HG02623 (cell line): Measurements from ENCODE around the gene SMPD4.
"Not testable (repeated sequence)": the region's sequence is repeated elsewhere in the genome, so short reads cannot be mapped to it uniquely, and the experiment has no call there.

Experiments used
- ATAC-seq: cut with Tn5 transposase; IDR thresholded peaks from one replicate; pipeline ENCODE4 v1.9.1; 2021; ENCODE audit warnings: moderate library complexity; ENCODE audit not compliant: unreplicated experiment

The SMPD4 gene

DNA sequence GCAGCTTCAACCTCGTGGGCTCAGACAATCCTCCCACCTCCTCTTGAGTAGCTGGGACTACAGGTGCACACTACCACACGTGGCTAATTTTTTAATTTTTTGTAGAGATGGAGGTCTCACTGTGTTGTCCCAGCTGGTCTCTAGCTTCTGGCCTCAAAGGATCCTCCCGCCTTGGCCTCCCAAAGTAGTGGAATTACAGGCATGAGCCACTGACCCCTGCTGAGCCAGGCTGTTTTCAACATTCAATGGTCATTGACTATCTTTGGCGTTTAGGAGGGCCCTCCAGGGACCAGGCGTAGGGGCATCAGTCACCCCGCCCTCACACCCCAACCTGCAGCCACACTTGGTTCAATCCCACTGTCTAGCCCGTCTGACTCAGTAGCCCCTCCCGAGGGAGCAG, 5.9 kb upstream of the SMPD4 start:
- no peak for ATAC-seq

DNA sequence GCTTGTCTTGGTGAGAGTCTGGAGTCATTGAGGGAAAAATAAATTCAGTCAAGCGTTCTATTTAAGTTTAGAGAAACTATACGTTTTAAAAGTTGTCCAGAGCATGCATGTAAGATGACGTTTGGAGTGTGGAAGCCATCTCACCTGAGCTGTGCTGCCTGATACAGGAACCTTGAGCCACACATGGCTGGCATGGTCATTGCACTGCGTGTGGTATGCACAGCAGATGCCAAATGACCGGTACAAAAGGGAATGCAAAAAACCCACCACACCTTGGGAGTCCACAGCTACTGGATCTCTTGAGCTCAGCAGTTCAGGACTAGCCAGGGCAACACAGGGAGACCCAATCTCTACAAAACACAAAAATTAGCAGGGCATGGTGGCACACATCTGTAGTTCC, 5.0 kb upstream of the SMPD4 start:
- ATAC-seq, result no peak

DNA sequence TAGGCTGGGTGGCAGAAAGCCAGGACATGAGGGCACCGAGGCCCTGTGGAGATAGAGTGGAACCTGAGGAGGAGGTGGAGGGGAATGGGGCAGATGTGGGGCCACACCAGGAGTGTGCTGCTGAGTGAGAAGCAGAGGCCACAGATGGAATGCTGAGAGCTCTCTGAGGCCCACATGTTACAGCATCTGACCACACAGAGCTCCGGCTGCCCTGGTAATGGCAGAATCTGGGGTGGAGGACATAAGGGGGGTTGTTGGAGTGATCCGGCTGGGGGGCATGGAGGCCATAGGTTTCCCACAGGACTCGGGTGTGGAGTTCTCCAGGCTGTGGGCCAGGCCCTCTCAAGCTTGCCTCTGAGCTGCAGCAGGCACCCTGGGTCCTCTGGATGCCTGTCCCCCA, 4.5 kb upstream of the SMPD4 start:
- no peak for ATAC-seq

DNA sequence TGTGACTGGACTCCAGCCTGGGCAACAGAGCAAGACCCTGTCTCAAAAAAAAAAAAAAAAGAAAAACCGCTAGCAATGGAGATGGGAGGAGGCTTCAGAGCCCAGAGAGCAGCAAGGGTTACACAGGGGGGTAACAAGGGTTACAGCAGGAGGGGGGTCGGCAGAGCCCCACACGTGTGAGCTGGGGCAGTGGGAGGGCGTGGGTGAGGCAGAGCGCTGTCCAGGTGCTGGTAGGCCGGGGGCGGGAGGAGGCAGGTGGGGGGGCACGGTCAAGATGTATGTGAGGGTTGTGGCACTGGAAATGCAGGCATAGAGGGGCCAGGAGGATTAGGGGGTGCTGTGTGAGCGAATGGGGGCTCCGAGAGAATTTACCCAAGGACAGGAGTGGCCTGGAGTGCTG, 4.0 kb upstream of the SMPD4 start:
- no peak for ATAC-seq

DNA sequence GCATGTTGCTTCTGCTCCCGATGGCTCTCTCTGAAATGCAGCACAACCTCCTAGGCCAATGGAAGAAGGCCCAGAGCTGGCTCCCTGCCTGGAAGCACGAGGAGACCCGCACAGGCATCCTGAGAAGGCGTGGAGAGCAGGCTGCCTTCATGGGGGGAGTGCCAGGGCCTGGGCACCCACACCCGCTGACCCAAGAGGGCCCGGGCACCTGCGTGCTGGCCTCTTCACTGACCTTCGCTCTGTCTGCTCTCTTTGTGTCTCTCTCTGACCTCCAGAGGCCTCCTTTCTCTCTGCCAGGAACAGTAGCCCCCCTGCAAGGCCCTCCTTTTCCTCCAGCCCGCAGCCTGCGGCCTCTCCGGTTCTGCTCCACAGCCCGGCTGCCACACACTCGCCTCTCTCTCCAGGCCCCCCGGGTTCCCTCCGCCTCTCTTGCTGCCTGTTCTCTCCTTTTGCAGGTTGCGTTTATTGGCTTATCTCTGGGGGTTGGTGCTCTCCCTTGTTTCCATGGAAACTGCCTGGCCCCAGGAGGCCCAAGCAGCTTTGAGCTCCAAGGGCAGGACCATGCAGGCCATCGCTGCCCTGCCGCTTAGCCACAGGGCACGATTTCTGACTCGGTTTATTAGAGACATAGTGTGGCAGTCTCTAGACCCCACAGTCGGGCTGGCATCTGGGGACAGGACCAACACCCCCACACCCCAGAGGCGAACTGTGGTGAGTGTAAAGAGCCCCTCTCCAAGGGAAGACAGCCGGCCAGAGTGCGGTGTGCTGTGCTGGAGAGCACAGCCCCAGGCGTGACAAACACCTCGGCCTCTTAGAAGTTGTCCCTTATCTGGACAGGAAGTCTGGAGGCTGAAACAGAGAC, 2.3 kb upstream of the SMPD4 start:
- ATAC-seq, result no peak

DNA sequence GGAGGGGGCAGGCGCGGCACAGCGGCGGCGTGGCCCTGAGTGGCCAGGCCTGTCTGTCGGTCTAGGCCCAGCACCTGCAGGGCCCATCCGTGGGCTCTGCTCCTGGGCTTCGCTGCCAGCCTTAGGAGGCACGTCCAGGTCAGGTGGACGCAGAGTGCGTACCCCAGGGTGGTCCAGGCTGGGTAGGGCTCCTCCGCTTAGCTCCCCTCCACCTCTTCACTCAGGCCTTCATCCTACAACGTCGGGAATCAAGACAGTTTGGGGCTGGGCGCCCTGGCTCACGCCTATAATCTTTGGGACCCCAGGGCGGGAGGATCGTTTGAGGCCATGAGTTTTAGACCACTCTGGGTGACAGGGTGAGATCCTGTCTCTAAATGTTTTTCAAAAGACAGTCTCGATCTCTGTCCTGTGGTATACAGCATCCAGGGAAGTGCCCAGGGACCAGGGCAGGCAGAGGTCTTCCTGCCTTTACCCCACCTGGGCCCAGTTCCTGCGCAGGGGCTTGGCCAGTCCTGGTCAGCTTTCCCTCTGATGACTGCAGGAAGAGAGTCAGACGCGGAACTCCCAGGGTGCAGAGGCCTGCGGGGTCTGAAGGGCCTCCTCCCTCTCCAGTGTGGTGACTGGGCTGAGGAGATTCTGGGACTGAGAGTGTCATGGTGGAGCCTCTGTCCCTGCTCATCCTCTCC, 1.6 kb upstream of the SMPD4 start:
- not testable (repeated sequence) for ATAC-seq

DNA sequence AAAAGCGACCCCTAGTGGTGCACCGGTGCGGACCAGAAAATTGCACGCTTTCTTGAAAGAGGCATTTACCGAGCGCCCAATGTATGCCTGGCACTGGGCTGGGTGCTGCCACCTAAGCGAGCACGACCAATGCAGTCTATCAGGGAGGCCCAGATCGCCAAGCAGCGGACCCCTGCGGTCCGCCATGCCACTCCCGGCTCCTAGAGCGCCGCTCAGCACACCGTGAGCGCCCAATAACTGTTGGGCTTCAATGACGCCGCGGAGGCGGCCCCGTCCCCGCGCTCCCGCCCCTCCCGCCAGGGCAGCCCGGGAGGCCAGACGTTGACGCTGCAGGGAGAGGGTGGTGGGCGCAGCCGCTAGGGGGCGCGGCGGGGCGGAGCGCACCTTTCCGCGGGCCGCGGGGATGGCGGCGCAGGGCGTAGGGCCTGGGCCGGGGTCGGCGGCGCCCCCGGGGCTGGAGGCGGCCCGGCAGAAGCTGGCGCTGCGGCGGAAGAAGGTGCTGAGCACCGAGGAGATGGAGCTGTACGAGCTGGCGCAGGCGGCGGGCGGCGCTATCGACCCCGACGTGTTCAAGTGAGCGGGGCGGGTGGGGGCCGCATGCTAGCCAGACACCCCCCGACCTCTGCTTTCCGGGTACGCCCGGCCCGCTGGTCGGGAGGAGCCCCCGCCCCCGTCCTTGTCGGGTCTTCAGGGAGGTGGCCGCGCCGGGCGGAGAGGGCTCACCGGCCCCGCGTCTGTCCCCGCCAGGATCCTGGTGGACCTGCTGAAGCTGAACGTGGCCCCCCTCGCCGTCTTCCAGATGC, 679 bp upstream of the SMPD4 start, which contains the start of gene MZT2B:
TSS of gene MZT2B (plus strand) at position 383 of the 803 bp plus-strand sequence. CDS start at position 404, 21 bp downstream.
- peak; percentile 78 for ATAC-seq

DNA sequence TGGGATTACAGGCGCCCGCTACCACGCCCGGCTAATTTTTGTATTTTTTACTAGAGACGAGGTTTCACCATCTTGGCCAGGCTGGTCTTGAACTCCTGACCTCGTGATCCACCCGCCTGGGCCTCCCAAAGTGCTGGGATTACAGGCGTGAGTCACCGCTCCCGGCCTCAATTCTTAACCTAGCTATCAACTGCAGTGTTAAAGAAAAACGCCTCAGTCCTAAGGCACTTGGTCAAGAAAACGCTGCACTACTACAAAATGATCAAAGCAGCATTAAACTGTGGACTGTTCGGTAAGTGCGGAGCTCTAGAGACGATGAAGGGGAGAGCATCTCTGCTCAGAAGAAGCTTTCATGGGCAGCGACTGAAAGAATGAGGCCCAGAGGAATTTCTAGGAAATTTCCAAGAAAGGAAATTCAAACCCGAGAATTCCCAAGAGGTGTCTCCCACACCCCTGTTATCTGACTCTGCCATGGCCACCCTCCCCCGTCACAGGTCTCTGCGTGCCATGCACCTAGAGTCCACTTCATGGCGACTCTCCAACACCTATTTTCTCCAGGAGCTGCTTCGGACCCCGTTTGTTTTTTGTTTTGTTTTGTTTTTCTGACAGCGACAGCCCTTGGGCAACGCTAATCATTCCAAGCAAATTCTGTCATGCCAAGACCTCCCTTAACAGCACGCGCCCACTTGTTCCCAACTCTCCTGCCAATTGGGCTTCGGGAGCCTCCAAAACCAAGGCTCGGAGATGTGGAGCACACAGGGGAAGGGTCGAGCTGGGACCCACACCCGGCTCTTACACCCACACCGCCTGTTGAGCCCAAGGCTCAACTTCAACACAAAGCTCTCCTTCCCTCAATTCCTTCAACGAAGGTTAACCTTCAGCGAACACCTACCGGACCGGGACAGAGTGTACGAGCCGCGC, 738 bp downstream of the SMPD4 start:
- not testable (repeated sequence) for ATAC-seq

DNA sequence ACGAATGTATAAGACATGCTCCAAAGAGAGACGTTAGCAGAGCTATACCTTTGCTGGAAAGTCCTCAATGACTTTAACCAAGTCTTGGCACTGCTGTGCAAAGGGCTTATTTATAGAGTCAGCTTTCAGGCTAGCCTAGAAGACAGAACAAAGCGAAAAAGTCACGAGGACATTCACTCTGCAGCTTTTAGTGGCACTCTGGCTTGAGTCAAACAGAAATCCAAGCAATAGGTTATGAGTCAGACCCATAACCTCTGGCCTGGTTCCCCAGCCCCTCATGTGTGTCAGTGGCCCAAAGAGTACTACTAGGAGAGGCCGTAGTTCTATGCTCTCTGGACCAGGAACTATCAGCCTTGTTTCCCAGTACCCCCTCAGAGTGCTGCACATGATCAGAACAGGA, 6.5 kb downstream of the SMPD4 start:
- peak; percentile 77 for ATAC-seq

DNA sequence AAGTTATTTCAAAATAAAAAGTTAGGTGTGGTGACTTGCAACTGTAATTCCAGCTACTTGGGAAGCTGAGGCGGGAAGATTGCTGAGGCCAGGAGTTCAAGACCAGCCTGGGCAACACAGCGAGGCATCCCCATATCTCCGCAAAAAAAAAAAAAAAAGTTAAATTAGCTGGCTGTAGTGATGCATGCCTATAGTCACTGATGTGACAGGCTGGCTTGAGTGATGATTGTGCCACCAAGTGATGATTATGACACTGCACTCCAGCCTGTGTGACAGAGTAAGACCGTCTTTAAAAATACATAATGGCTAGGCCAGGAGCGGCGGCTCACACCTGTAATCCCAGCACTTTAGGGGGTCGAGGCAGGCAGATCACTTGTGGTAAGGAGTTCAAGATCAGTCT, 11.5 kb downstream of the SMPD4 start:
- ATAC-seq, result no peak

DNA sequence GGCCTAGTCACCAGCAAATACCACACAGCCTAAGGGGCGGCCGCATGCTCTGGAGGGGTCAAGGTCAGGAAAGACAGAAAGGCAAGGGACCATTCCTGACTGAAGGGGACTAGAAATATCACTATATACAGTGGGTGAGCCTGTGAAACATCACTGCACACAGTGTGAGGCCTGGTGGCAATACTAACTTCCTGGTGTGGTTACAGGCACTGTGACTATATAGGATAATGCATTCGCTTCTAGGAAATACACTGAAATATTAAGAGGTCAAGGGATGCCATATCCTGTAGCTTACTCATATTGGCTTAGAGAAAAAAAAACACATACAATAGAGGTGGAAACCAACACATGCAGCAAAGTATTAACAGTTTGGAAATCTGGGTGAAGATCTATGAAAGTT, 12.2 kb downstream of the SMPD4 start:
- ATAC-seq, result not testable (repeated sequence)

DNA sequence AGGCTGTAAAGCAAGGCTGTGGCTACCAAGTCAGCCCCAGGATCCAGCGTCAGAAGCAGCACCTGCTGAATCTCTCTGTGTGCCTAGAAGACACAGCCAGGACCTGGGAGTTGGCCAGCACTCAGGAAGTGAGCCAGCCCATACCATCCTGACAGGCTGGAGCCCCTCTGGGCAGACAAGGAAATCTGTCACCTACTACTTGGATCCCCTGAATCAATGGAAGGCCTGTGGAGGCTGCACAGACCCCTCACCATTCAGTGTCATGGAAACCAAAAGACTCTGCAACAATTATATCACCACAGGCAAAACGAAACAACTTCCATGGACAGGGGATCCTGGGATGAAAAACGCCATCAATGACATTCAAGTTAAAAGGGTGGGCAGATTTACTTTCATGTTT, 14.8 kb downstream of the SMPD4 start:
- not testable (repeated sequence) for ATAC-seq

DNA sequence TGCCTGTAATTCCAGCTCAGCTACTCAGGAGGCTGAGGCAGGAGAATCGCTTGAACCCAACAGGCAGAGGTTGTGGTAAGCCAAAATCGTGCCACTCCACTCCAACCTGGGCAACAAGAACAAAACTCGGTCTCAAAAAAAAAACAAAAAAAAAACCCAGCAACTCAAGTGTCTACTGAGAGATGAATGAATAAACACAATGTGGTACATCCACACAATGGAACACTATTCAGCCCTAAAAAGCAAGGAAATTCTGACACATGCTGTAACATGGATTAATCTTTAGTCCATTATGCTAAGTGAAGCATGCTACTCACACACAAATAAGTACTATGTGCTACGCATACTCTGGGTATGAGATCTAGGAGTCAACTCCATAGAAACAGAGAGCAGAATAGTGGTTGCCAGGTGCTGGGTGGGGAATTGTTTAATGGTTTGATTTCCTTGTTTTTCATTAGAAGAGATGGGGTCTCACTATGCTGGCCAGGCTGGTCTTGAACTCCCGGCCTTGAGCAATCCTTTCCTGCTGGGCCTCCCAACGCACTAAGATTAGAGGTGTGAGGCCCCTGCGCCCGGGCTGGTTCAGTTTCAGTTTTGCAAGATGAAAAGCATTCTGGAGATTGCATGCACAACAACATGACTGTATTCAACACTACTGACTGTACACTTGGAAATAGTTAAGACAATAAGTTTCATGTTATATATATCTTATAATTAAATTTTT, 15.9 kb downstream of the SMPD4 start:
- ATAC-seq, result no peak

DNA sequence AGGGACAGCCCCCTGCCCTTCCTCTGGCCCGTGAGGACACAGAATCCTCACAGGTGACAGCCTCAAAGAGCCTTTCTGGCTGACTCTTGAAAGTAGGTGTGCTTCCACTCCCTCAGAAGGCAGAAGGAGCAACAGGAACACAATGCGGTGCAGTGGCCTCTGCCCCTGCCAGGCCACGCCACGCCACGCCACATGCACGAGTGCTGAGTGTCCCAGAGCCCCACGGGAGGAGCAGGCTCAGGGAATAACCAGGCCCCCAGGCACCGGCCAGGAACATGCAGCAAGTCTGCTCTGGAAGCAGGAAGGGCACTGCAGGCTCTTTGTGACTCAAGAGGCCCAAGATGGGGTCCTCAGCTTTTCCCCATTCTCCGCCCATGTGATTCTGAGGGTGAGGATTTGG, 18.4 kb downstream of the SMPD4 start:
- ATAC-seq, result no peak

DNA sequence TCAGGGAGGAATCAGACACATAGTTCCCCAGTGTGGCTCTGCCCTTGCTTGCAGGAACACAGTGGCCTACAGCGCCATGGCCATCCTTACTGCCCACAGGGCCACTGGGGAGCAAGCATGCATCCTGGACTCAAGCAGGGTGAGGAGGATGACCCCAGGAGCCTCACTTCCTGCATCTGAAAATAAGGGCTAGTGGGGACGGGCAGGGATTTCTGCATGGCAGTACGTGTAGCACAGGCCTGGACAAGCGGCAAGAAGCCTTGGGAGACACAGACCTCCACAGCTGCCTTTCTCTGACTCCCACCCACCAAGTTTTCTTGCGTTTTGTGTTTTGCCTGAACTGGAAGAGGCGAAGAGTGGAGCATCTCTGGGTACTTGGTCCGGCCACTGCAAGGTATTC, 18.9 kb downstream of the SMPD4 start:
- not testable (repeated sequence) for ATAC-seq

DNA sequence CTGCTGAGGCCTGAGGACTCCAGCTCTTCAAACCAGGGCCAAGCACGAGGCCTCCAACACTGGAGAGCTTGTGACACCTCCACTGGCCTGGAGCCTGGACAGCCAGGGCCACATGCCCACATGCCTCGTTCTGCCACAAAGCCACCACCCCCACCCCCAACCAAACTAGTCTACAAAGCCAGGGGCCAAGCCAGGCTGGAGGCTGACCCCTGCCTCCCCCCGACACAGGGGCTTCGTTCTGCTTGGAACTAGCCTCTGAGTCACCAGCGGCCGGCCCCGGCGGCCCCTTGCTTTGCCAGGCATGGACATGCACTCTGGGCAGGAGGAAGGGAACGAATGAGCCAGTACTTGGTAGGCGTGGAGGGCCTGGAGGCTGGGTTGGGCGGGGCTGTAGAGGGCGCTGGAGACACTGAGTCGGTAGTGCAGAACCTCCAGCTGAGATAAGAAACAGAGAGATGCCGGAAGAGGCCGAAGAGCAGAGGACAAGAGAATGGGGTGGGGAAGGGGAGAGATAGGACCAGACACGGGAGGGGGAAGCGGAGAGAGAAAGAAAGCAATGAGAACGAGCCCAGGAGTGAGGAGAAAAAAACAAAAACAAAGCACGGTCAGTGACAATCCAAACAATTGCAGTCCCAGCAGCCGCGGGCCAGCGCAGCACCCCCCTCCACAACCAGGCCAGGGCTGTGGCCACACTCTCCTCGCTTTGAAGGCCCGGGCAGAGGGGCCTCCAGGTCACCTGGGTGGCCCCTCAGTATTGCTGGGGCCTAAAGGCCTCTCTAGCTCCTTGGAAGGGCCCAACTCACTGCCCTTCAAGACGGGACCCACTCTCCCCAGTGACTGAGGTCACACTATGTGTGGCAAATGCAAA, 20.3 kb downstream of the SMPD4 start:
- not testable (repeated sequence) for ATAC-seq

DNA sequence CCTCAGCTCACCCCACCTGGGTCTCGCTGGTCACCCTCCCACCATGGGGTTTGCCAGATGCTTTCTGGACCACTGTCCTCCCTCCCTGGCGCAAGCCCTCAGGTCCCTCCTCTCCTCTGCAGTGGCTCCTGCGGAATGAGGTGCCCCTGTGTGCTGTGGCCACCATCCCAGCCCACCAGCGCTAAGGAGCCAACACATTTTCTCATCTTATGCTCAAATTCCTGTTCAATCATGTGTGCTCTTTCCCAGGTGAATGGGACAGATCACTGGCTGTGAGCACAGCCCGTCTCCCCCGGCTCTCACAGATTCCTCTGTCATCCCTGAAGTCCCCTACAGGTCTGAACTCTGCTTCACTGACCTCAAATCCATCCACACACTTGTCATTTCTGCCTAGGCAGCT, 21.3 kb downstream of the SMPD4 start:
- ATAC-seq, result no peak

DNA sequence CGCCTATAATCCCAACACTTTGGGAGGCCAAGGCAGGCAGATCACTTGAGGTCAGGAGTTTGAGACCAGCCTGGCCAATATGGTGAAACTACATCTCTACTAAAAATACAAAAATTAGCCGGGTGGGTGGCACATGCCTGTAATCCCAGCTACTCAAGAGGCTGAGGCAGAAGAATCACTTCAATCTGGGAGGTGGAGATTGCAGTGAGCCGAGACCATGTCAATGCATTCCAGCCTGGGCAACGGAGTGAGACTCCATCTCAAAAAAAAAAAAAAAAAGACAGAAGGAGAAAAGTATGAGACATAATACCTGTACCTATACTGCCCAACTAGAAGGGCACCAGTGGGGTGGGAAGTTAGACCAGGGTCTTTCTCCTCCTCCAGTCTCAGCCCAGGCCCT, 22.0 kb downstream of the SMPD4 start:
- ATAC-seq, result not testable (repeated sequence)

DNA sequence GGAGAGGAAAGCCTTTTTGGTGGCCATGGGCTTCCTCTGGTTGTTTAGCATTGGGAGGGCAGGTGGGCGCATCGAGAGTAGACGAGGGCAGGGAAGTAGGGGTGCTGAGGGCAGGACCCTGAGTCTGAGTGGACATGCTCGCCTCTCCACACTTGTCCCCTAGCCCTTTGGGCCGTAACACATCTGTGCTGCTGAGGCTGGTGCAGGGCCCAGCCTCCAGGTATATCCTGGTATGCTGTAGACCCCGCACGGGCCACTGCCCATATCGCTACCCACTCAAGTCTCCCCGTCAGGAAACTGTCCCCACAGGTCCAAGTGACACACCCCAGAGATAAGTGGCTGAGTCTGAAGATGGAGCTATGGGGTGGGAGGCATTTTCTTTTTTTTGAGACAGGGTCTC, 22.8 kb downstream of the SMPD4 start:
- ATAC-seq, result no peak
